GM21423 (cell line): ENCODE results near the gene NLRP3.
A peak's percentile ranks its signal among the peaks of the same experiment; 100 is the strongest.
"Not testable (repeated sequence)": the region's sequence is repeated elsewhere in the genome, so short reads cannot be mapped to it uniquely, and the experiment has no call there.

ENCODE experiments used
- ATAC-seq: cut with Tn5 transposase; IDR thresholded peaks from one replicate; pipeline ENCODE4 v1.9.1; 2021; ENCODE audit warnings: mild to moderate bottlenecking, moderate library complexity; ENCODE audit not compliant: unreplicated experiment

The NLRP3 gene

DNA sequence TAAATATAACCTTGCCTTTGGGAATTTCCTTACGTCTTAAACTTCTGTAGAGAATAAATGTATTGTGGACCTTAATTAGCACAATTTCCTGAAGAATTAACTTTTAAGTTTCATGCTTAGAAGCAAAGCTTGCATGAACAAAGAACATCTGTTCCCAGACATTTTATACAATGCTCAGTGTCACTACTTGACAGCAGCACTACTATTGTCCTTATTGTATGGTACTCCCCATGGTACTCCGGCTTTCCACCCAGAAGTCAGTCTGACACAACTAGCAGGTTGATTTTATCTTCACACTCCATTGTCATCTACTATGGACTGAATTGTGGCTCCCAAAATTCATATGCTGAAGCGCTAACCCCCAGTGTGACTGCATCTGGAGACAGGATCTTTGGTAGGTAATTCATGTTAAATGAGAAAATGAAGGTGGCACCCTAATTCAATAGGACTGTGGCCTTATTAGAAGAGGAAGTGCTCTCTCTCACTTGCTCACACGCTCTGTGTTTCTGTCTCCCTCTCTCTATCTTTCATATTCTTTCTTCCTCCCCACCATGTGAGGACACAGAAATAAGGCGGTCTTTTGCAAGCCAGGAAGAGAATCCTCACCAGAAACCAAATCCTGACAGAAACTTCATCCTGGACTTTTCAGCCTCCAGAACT, 52.6 kb downstream of the NLRP3 start:
- ATAC-seq = no peak

DNA sequence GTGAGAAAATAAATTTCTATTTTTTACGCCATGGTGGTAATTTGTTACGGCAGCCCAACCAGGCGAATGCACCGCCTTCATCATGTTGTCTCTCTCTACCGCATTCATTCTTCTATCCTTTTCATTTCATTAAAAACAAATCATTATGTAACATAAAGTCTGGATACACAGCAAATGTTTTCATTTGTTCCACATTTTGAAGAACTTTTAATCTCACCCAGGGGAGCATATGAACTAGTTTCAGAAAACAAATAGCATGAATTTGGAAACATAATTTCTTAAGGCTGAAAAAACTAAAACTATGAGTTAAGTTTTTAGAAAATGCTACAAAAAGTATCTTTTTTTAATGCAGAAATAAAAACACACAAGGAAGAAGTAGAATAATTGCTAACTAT, 53.2 kb downstream of the NLRP3 start:
- ATAC-seq = no peak

DNA sequence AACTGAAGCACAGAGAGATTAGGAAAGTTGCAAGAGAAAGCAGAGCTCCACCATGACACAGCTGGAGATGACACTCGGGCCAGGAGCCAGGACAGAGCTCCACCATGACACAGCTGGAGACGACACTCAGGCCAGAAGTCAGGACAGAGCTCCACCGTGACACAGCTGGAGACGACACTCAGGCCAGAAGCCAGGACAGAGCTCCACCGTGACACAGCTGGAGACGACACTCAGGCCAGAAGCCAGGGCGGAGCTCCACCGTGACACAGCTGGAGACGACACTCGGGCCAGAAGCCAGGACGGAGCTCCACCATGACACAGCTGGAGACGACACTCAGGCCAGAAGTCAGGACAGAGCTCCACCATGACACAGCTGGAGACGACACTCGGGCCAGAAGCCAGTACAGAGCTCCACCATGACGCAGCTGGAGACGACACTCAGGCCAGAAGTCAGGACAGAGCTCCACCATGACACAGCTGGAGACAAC, 55.0 kb downstream of the NLRP3 start:
- not testable (repeated sequence) for ATAC-seq

DNA sequence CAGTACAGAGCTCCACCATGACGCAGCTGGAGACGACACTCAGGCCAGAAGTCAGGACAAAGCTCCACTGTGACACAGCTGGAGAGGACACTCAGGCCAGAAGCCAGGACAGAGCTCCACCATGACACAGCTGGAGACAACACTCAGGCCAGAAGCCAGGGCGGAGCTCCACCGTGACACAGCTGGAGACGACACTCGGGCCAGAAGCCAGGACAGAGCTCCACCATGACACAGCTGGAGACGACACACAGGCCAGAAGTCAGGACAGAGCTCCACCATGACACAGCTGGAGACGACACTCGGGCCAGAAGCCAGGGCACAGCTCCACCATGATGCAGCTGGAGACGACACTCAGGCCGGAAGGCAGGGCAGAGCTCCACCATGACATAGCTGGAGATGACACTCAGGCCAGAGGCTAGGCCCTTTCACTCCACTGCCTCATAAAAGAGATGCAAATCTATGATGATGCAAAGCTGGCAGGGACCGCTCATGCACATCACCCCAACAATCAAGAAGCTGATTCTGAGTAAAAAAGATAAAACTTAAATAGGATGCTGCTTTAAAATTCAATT, 55.6 kb downstream of the NLRP3 start:
- ATAC-seq = no peak

DNA sequence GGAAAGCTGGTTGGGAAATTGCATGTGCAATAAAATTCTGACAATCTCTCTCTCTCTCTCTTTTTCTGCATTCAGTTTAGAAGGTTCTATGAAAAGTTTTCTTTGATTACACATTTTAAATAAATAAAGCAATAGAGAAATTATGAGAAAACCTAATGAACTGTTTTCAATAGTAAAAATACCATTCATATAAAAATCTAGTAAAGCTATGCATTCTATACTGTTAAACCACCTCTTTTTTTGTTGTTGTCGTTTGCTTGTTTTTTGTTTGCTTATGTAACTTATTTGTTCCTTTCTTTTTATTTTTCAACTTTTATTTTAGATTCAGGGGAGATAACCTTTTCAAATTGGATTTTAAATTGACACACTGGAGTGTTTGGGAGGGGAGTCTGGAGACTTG, 56.1 kb downstream of the NLRP3 start:
- ATAC-seq = no peak

DNA sequence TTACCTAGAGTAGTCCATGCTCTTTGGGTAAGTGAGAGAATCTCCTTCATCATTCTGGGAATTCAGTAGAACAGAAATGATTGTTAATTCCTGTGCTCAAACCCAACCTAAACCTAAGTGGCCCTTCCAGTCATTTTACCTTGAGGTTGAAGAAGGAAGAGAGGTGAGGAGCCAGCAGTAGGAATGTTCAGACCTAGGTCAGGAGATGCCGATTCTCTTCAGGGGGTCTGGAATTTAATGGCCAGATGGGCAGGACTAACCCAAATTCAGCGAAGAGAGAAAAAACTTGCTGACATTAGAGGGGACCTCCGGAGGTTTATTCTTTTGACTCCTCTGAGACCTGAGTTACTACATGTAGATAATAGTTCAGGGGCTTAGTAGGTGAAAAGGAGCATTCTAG, 58.4 kb downstream of the NLRP3 start:
- ATAC-seq = no peak

DNA sequence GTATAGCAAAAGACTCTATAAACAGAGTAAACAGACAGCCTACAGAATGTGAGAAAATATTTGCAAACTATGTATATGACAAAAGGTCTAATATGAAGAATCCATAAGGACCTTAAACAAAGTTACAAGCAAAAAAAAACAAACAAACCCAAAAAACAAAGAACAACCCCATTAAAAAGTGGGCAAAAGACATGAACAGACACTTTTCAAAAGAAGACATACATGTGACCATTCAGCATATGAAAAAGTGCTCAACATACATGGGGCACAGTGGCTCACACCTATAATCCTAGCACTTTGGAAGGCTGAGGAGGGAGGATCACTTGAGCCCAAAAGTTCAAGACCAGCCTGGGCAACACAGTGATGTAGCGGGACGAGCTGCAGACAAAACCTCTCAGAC, 59.8 kb downstream of the NLRP3 start:
- no peak for ATAC-seq

DNA sequence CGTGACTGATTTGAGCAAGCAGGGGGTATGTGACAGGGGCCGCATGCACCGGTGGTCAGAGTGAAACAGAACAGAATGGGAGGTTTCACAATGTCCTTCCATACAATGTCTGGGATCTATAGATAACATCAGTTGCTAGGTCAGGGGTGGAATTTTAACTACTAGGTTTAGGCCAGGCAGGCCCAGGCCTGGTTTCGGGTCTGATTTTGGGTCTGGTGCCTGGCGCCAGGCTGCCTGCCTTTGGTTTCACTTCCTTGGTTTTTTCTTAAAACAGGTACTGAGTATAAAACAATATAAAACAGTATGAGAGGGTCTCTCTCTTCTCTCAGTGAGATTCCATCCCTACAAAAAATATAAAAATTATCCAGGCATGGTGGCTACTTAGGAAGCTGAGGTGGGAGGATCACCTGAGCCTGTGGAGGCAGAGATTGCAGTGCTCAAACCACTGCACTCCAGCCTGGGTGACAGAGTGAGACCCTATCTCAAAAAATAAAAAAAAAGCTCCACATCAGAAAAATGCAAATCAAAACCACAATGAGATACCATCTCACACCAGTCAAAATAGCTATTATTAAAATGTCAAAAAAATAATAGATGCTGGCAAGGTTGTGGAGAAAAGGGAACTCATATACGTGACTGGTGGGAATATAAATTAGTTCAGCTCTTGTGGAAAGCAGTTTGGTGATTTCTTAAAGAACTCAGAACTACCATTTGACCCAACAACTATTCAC, 60.5 kb downstream of the NLRP3 start:
- not testable (repeated sequence) for ATAC-seq

DNA sequence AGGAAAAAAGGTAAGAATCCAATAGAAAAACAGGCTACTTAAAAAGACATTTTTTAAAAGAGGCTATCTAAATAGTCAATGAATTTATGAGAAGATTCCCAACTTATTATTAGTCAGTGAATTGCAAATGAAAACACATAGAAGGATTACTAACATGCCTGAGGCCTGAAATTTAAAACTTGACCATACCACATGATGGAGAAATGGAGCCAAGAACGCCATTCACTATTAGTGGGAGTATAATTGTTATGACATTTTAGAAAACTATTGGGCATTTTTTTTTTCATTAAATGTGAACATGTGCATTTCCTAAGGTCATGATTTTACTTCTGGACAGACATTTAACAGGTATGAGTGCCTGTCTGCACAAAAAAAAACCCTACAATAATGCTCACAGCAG, 66.8 kb downstream of the NLRP3 start:
- ATAC-seq = no peak

DNA sequence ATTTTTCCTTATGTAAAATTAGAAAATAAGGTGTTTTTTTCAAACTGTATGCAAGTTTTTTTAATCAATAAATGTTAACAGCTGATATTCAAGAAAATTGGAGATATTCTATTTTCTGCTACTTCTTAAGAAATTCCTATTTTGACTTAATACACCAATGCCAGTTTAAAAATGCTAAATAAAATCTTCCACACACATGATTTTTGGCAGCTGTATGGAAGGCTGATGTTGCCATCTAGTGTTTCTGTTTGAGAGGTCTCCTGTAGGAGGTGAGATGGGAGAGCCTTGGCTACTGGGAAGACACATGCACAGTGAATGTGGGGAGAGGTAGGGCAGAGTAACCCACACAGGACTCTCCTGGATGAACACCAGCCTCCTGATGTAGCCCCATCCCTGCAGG, 71.1 kb downstream of the NLRP3 start:
- peak; percentile 84 for ATAC-seq

DNA sequence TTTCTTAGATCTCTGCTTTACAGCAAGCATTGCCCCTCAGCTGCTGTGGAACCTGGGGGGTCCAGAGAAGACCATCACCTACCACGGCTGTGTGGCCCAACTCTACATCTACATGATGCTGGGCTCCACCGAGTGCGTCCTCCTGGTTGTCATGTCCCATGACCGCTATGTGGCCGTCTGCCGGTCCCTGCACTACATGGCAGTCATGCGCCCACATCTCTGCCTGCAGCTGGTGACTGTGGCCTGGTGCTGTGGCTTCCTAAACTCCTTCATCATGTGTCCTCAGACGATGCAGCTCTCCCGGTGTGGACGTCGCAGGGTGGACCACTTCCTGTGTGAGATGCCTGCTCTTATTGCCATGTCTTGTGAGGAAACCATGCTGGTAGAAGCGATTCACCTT, 75.4 kb downstream of the NLRP3 start:
- no peak for ATAC-seq

DNA sequence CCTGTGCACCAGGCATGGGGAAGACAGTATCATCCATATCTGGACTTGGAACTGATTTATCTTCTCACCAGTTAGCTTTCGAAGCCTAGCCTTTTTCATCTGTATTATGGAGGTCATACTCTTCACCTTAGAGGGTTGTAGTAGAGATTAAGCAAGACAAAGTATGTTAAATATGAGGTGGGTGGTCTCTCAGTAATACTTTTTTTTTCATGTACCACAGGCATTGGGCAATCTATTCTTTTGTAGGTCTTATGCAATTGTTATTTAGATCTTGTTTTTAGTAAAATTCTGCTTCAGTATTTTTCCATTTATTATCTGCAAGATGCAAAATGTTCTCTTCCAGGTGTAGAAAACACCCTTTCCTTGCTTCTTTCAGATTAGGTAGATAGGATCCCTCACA, 77.1 kb downstream of the NLRP3 start:
- ATAC-seq = no peak

DNA sequence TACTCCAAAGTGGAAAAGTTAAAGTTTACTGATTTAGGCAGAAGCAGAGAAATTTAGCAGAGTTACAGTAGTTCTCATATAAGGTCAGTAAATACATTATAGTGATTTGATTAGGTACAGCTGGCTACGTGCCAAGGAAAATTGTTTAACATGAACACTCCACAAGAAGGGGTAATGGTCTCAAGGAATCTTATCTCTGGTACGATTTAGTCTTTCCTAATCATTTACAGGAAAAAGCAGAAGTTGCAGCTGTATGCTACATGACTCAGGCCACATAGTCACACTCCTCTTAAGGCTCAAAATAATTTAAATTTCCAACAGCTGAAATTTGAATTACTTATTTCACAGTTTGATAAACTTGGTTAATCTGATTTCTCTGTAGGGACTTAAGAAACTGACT, 78.8 kb downstream of the NLRP3 start:
- peak; percentile 86 for ATAC-seq

DNA sequence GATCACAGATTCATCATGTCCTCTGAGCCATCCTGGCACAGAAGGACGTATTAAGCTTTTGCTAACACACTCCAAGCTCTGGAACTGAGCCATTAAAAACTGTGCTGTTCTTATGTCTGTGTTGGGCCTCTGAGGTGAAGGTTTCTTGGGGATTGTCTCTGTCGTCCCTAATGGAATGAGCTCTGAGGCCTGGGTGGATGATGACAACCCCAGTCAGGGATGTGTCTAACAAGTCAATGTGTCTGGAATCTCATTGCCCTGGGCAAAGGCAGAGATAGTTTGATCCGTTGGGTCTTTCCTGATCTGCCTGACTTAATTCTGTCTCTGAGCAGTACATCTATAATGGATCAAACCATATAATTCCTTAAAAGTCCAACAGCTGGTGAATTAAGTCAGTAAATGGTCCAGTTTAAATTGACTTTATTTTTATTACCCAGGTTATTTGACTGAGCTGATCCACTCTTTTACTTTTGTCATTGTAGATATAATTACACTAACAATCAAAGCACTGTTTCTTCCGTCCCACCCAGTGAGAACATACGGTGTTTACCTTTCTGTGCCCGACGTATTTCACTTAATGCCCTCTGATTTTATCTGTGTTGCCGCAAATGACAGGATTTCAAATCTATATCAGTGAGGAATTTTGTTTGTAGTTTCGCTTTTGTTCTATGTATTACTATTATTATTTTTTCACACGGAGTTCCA, 80.8 kb downstream of the NLRP3 start:
- no peak for ATAC-seq
